K562 (cell line): Measurements from ENCODE around the gene FAM209A. TPM values are rescaled to one million over a fixed set of nuclear protein-coding genes. Genes with fewer than 3 reads are reported as not detected.

ENCODE experiments used
- ATAC-seq: fragments of 200-7000 bp; cut with Tn5 transposase; 3 replicates; pipeline ENCODE4 v1.9.1; 2020; ENCODE audit warnings: moderate library complexity
- BruUV-seq: library from RNA; stranded (reverse); fragments of 400-500 nt; replicated peaks from 2 replicates; lab custom pipeline; 2021; lab: Mats Ljungman, UMichigan
- CTCF ChIA-PET: fragments of 300-600 bp; formaldehyde crosslinking; extraction: SDS; loops from one replicate; lab custom pipeline; 2021; ENCODE audit warnings: low intra/inter-chr PET ratio; lab: Yijun Ruan, JAX
- POLR2A ChIA-PET: fragments of 300-600, 350-650 bp; sonication (Branson Sonifier 250); formaldehyde crosslinking; extraction: SDS; loops from one replicate; lab custom pipeline; 2021; ENCODE audit warnings: antibody characterized with exemption, inconsistent platforms; lab: Yijun Ruan, JAX
- DNase-seq, 4 experiments: peaks; one replicate each; pipeline versions ENCODE4 v3.0.0 to v3.0.0-alpha.2; 2011 to 2018; ENCODE audit warnings: low spot score in 3 of 4, mixed read lengths in 3 of 4; ENCODE audit errors: extremely low read depth in 1 of 4
- FAIRE-seq: peaks from 2 replicates; lab custom pipeline; 2011; peaks lifted over from hg19 to GRCh38; lab: Jason Lieb, UNC
- H2AFZ ChIP-seq: 2 replicates; pipeline ENCODE4 v1.6.0; 2011; ENCODE audit warnings: low read depth, low read length, control low read depth, inconsistent platforms
- H3K27ac ChIP-seq: fragments of 200-600 bp; 3 replicates; pipeline ENCODE4 v1.8.0; 2011; ENCODE audit warnings: low read depth, mild to moderate bottlenecking, control low read depth, inconsistent platforms, low read length, moderate library complexity, mixed read lengths; ENCODE audit errors: extremely low read depth
- H3K27me3 ChIP-seq, 2 experiments: fragments of 300-600 bp in 1 of 2; 2 replicates in 1 of 2; 3 replicates in 1 of 2; pipeline versions ENCODE4 v1.6.0 to v1.8.0; 2011; ENCODE audit warnings: inconsistent platforms in 2 of 2, low read length in 2 of 2, mild to moderate bottlenecking in 1 of 2, mixed read lengths in 1 of 2, moderate library complexity in 1 of 2; ENCODE audit not compliant: control insufficient read depth in 2 of 2, insufficient read depth in 2 of 2
- H3K36me3 ChIP-seq: fragments of 300-600 bp; 3 replicates; pipeline ENCODE4 v1.8.0; 2011; ENCODE audit warnings: mild to moderate bottlenecking, low read length, inconsistent platforms; ENCODE audit not compliant: control insufficient read depth, insufficient read depth
- H3K4me1 ChIP-seq, 2 experiments: fragments of 200-600 bp in 1 of 2; replicated peaks in 1 of 2; 2 replicates in 1 of 2; 3 replicates in 1 of 2; pipeline versions ENCODE4 v1.5.1 to v1.8.0; 2011; ENCODE audit warnings: inconsistent platforms in 2 of 2, low read length in 2 of 2, mild to moderate bottlenecking in 1 of 2, mixed read lengths in 1 of 2, moderate library complexity in 1 of 2; ENCODE audit not compliant: control insufficient read depth in 2 of 2, insufficient read depth in 2 of 2
- H3K4me2 ChIP-seq: 2 replicates; pipeline ENCODE4 v1.6.1; 2011; ENCODE audit warnings: low read length, control low read depth, inconsistent platforms, mixed read lengths; ENCODE audit not compliant: insufficient read depth
- H3K4me3 ChIP-seq: fragments of 200-600 bp; sonication (generic), shearing (Covaris generic); 2 replicates; pipeline ENCODE4 v1.5.1; 2016; ENCODE audit warnings: control low read depth, inconsistent platforms
- H3K79me2 ChIP-seq: fragments of 200-600 bp; 3 replicates; pipeline ENCODE4 v1.8.0; 2011; ENCODE audit warnings: low read length, inconsistent platforms; ENCODE audit not compliant: control insufficient read depth, insufficient read depth
- H3K9ac ChIP-seq, 2 experiments: 2 replicates each; pipeline versions ENCODE4 v1.6.0 to v1.6.1; 2011; ENCODE audit warnings: low read depth in 2 of 2, low read length in 2 of 2, control low read depth in 1 of 2, inconsistent platforms in 1 of 2, mild to moderate bottlenecking in 1 of 2, mixed read lengths in 1 of 2; ENCODE audit not compliant: insufficient read depth in 1 of 2
- H3K9me1 ChIP-seq: one replicate; pipeline ENCODE4 v1.6.0; 2011; ENCODE audit warnings: inconsistent platforms, mild to moderate bottlenecking, low read length, moderate library complexity; ENCODE audit not compliant: control insufficient read depth, insufficient read depth
- H3K9me3 ChIP-seq: replicated peaks from 2 replicates; pipeline ENCODE4 v1.5.1; 2011; ENCODE audit warnings: low read depth, low read length, inconsistent platforms; ENCODE audit not compliant: control insufficient read depth, insufficient read depth
- H4K20me1 ChIP-seq: replicated peaks from 2 replicates; pipeline ENCODE4 v1.6.1; 2011; ENCODE audit warnings: low read length, inconsistent platforms, mixed read lengths; ENCODE audit not compliant: control insufficient read depth, insufficient read depth
- FUS ChIP-seq: fragments of 200-400 bp; formaldehyde crosslinking; optimal IDR thresholded peaks from 2 replicates; pipeline ENCODE3; 2017; ENCODE audit warnings: low read depth, low read length
- MTA1 ChIP-seq: fragments of 450-650 bp; IDR thresholded peaks from 2 replicates; pipeline ENCODE4 v1.6.1; 2017; ENCODE audit warnings: borderline replicate concordance
- PTTG1 ChIP-seq: fragments of 450-650 bp; IDR thresholded peaks from 2 replicates; pipeline ENCODE4 v1.6.1; 2016; ENCODE audit warnings: low read depth, mild to moderate bottlenecking, missing genetic modification characterization, missing compliant biosample characterization
- RBM15 ChIP-seq: fragments of 200-400 bp; formaldehyde crosslinking; IDR thresholded peaks from 2 replicates; pipeline ENCODE4 v1.6.1; 2018; ENCODE audit warnings: mild to moderate bottlenecking, low read length, moderate library complexity; ENCODE audit not compliant: insufficient read depth
- SREBF2 ChIP-seq: sonication (generic); formaldehyde crosslinking; IDR thresholded peaks from 2 replicates; pipeline ENCODE4 v1.4.0; 2020; ENCODE audit warnings: mild to moderate bottlenecking, missing genetic modification reagents
- ZNF282 ChIP-seq: sonication (generic); formaldehyde crosslinking; IDR thresholded peaks from 2 replicates; pipeline ENCODE4 v1.8.1; 2023; ENCODE audit warnings: missing genetic modification reagents
- ZNF699 ChIP-seq: fragments of 250-450 bp; sonication (Bioruptor Pico); IDR thresholded peaks from 2 replicates; pipeline ENCODE4 v1.8.0; 2021; ENCODE audit warnings: mild to moderate bottlenecking, moderate library complexity; ENCODE audit not compliant: insufficient replicate concordance
- WGBS: fragments of 100-300 bp; shearing (Covaris generic); methylation state at CpG from one replicate; pipeline ENCODE4 v1.1.6; 2016; ENCODE audit warnings: low coverage, mixed read lengths; ENCODE audit not compliant: insufficient coverage; ENCODE audit errors: missing lambda C conversion rate; 5-methylcytosine and 5-hydroxymethylcytosine counted together
- in situ Hi-C: fragments of 300-500 bp; cut with MboI; formaldehyde crosslinking; loops from 4 replicates; pipeline ENCODE4 v1.15.0; 2018; ENCODE audit warnings: inconsistent platforms, mixed read lengths
- intact Hi-C: fragments of 100-400 bp; cut with micrococcal nuclease; formaldehyde crosslinking; loops from 2 replicates; pipeline ENCODE4 v1.14.2; 2022
- polyA plus RNA-seq, 8 experiments: library from polyadenylated mRNA; depleted of rRNA in 4 of 8; stranded (reverse) in 5 of 8; unstranded in 3 of 8; fragments of >200 nt; fragmentation: Nextera tagmentation in 2 of 8; fragmentation: Illumina TruSeq in 1 of 8; extraction: Ambion mirVana in 2 of 8; extraction: Trizol in 1 of 8; gene quantifications; 2 replicates each; pipeline versions ENCODE4 v1.2.1 to v1.2.3, GENCODE V29; 2011 to 2014; ENCODE audit warnings: inconsistent platforms in 1 of 8, missing spikeins in 1 of 8
- total RNA-seq, 7 experiments: library from RNA; depleted of rRNA in 6 of 7; stranded (reverse); fragments of >200 nt in 6 of 7; fragmentation: Illumina TruSeq in 2 of 7; extraction: Trizol in 2 of 7; gene quantifications; 2 replicates each; pipeline versions ENCODE4 v1.2.1 to v1.2.3, GENCODE V29; 2011 to 2021; ENCODE audit warnings: low replicate concordance in 1 of 7
- TF ChIP-seq, protein P1 (sequence below): fragments of 250-450 bp; sonication (Bioruptor Pico); IDR thresholded peaks from 2 replicates; pipeline ENCODE4 v1.4.0; 2020; ENCODE audit warnings: mild to moderate bottlenecking
- TF ChIP-seq, protein P2 (sequence below), 2 experiments: fragments of 450-650 bp in 1 of 2; IDR thresholded peaks; 2 replicates each; pipeline ENCODE4 v1.6.1; 2011 to 2017; ENCODE audit warnings: low read depth in 2 of 2, antibody characterized with exemption in 1 of 2, borderline replicate concordance in 1 of 2, low read length in 1 of 2, mild to moderate bottlenecking in 1 of 2, mixed read lengths in 1 of 2; ENCODE audit not compliant: control insufficient read depth in 1 of 2
- TF ChIP-seq, protein P3 (sequence below): fragments of 450-650 bp; IDR thresholded peaks from 2 replicates; pipeline ENCODE4 v1.6.1; 2017; ENCODE audit warnings: mild to moderate bottlenecking, moderate library complexity

FAM209A gene
- total and polyA plus RNA-seq, 9 of the 15 experiments (the other 6 are each of a cell fraction or from before 2014, with no cell fraction given), result 0.08 to 0.15 (median 0.11) TPM; not detected in 6

DNA sequence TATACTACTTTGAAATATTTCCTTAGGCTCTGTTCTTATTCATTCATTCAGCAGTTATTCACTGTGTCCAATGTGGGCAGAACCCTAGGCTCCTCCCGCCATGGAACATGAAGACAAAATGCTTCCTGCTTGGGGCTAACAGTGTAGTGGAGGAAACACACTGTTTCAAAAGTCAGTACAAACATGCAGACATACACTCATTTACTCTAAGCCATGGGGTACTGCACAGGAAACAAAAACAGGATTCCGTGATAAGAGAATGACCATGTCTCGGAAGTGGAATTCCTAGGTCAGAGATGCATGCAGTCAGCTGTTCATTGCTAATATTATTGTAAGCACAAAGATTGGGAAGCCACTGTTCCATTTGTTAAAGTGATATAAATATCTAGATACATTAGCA is 18.4 kb upstream of the FAM209A start:
- DNase-seq (no peak), ATAC-seq (no peak), FAIRE-seq (no peak)
- H3K36me3 ChIP-seq, result peaks cover 2% of the 10 kb centered on the region; the same call in 1 of the 3 replicates
- no peak overlapping the region for H3K4me3 ChIP-seq
- H3K4me2 ChIP-seq, result no peak overlapping the region
- no TSS peak for BruUV-seq
- H3K9ac ChIP-seq, result no peak overlapping the region
- ChIA-PET CTCF (no interaction called here), POLR2A (no interaction called here)
- H3K9me1 ChIP-seq, result no peaks in the 10 kb centered on the region
- no peaks in the 10 kb centered on the region for H3K27me3 ChIP-seq
- in situ Hi-C loops, result no loop called here
- H3K27ac ChIP-seq, result no peak overlapping the region
- intact Hi-C loops, result no loop called here
- H3K79me2 ChIP-seq, result no peaks in the 10 kb centered on the region
- 0 out of 5 replicates have a peak, but pooled peaks cover 0 to 3% of the 10 kb centered on the region in 2 experiments for H3K4me1 ChIP-seq
- H3K9me3 ChIP-seq, result no peaks in the 10 kb centered on the region
- no peaks in the 10 kb centered on the region for H4K20me1 ChIP-seq
- H2AFZ ChIP-seq, result no peak overlapping the region
- 83% methylated on average over 3 of the region's 3 CpGs for WGBS
- TF ChIP-seq, protein P1, sequence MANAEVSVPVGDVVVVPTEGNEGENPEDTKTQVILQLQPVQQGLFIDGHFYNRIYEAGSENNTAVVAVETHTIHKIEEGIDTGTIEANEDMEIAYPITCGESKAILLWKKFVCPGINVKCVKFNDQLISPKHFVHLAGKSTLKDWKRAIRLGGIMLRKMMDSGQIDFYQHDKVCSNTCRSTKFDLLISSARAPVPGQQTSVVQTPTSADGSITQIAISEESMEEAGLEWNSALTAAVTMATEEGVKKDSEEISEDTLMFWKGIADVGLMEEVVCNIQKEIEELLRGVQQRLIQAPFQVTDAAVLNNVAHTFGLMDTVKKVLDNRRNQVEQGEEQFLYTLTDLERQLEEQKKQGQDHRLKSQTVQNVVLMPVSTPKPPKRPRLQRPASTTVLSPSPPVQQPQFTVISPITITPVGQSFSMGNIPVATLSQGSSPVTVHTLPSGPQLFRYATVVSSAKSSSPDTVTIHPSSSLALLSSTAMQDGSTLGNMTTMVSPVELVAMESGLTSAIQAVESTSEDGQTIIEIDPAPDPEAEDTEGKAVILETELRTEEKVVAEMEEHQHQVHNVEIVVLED, result no peak
- TF ChIP-seq RBM15 (no peak), ZNF699 (CRISPR knock-in tag) (no peak), ZNF282 (CRISPR knock-in tag) (no peak), FUS (no peak), MTA1 (no peak), PTTG1 (tag) (no peak), SREBF2 (CRISPR knock-in tag) (no peak)
- TF ChIP-seq, protein P2, sequence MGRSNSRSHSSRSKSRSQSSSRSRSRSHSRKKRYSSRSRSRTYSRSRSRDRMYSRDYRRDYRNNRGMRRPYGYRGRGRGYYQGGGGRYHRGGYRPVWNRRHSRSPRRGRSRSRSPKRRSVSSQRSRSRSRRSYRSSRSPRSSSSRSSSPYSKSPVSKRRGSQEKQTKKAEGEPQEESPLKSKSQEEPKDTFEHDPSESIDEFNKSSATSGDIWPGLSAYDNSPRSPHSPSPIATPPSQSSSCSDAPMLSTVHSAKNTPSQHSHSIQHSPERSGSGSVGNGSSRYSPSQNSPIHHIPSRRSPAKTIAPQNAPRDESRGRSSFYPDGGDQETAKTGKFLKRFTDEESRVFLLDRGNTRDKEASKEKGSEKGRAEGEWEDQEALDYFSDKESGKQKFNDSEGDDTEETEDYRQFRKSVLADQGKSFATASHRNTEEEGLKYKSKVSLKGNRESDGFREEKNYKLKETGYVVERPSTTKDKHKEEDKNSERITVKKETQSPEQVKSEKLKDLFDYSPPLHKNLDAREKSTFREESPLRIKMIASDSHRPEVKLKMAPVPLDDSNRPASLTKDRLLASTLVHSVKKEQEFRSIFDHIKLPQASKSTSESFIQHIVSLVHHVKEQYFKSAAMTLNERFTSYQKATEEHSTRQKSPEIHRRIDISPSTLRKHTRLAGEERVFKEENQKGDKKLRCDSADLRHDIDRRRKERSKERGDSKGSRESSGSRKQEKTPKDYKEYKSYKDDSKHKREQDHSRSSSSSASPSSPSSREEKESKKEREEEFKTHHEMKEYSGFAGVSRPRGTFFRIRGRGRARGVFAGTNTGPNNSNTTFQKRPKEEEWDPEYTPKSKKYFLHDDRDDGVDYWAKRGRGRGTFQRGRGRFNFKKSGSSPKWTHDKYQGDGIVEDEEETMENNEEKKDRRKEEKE (IDR thresholded peaks at IDR 0.05; ENCODE audit: borderline replicate concordance in 1 of 2, control insufficient read depth in 1 of 2, low read depth in 2 of 2, low read length in 1 of 2), result no peak
- TF ChIP-seq, protein P3, sequence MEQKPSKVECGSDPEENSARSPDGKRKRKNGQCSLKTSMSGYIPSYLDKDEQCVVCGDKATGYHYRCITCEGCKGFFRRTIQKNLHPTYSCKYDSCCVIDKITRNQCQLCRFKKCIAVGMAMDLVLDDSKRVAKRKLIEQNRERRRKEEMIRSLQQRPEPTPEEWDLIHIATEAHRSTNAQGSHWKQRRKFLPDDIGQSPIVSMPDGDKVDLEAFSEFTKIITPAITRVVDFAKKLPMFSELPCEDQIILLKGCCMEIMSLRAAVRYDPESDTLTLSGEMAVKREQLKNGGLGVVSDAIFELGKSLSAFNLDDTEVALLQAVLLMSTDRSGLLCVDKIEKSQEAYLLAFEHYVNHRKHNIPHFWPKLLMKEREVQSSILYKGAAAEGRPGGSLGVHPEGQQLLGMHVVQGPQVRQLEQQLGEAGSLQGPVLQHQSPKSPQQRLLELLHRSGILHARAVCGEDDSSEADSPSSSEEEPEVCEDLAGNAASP, result no peak
